GM23338 (cell line): Measurements from ENCODE around the gene PANK3. TPM values are rescaled to one million over a fixed set of nuclear protein-coding genes. Genes with fewer than 3 reads are reported as not detected.
"Not testable (repeated sequence)": the region's sequence is repeated elsewhere in the genome, so short reads cannot be mapped to it uniquely, and the experiment has no call there.

ENCODE experiments used
- ATAC-seq: fragments of 200-7000 bp; cut with Tn5 transposase; 3 replicates; pipeline ENCODE4 v1.9.1; 2020
- DNase-seq: peaks from one replicate; pipeline ENCODE4 v3.0.0-alpha.2; 2015; ENCODE audit warnings: low spot score
- H2AFZ ChIP-seq: fragments of 200-600 bp; sonication (generic); 2 replicates; pipeline ENCODE4 v1.8.0; 2016; ENCODE audit warnings: antibody characterized with exemption, mild to moderate bottlenecking, moderate library complexity
- H3F3A ChIP-seq: fragments of 200-600 bp; sonication (generic); replicated peaks from 2 replicates; pipeline ENCODE4 v1.8.0; 2017; ENCODE audit warnings: antibody characterized with exemption, mixed run types, low read depth
- H3K27ac ChIP-seq: fragments of 200-600 bp; sonication (generic); 2 replicates; pipeline ENCODE4 v1.6.1; 2016; ENCODE audit warnings: low read depth
- H3K27me3 ChIP-seq: fragments of 200-600 bp; sonication (generic); 2 replicates; pipeline ENCODE4 v1.8.0; 2016; ENCODE audit warnings: mild to moderate bottlenecking, mixed run types, moderate library complexity; ENCODE audit not compliant: insufficient read depth
- H3K36me3 ChIP-seq: fragments of 200-600 bp; sonication (generic); 2 replicates; pipeline ENCODE4 v1.8.0; 2016; ENCODE audit warnings: mild to moderate bottlenecking; ENCODE audit not compliant: insufficient read depth
- H3K4me1 ChIP-seq: fragments of 200-600 bp; sonication (generic); 2 replicates; pipeline ENCODE4 v1.8.0; 2016; ENCODE audit warnings: mild to moderate bottlenecking, moderate library complexity; ENCODE audit not compliant: insufficient read depth
- H3K4me2 ChIP-seq: fragments of 200-600 bp; sonication (generic); 2 replicates; pipeline ENCODE4 v1.7.1; 2017; ENCODE audit warnings: mixed run types
- H3K4me3 ChIP-seq: fragments of 200-600 bp; sonication (generic); 2 replicates; pipeline ENCODE4 v1.6.1; 2016; ENCODE audit warnings: mixed run types
- H3K79me2 ChIP-seq: fragments of 200-600 bp; sonication (generic); replicated peaks from 2 replicates; pipeline ENCODE4 v1.8.0; 2017; ENCODE audit warnings: mild to moderate bottlenecking; ENCODE audit not compliant: insufficient read depth
- H3K9me2 ChIP-seq: fragments of 200-600 bp; sonication (generic); 2 replicates; pipeline ENCODE4 v1.8.0; 2017; ENCODE audit not compliant: insufficient read depth
- H4K20me1 ChIP-seq: fragments of 200-600 bp; sonication (generic); replicated peaks from 2 replicates; pipeline ENCODE4 v1.8.0; 2017; ENCODE audit warnings: mild to moderate bottlenecking; ENCODE audit not compliant: insufficient read depth
- H3K27ac Mint-ChIP-seq: 2 replicates; pipeline ENCODE4 v1.8.0; 2020; ENCODE audit warnings: inconsistent platforms, mild to moderate bottlenecking, moderate library complexity, mixed read lengths
- H3K27me3 Mint-ChIP-seq: 3 replicates; pipeline ENCODE4 v1.8.0; 2022; ENCODE audit warnings: low read depth, mild to moderate bottlenecking, moderate library complexity, mixed read lengths, inconsistent platforms; ENCODE audit not compliant: insufficient read depth, poor library complexity
- H3K36me3 Mint-ChIP-seq: 3 replicates; pipeline ENCODE4 v1.8.0; 2021; ENCODE audit warnings: low read depth, mild to moderate bottlenecking, inconsistent platforms, moderate library complexity, mixed read lengths
- H3K4me1 Mint-ChIP-seq: 3 replicates; pipeline ENCODE4 v1.8.0; 2020; ENCODE audit warnings: mild to moderate bottlenecking, inconsistent platforms, mixed read lengths
- H3K4me3 Mint-ChIP-seq: 3 replicates; pipeline ENCODE4 v1.8.0; 2021; ENCODE audit warnings: moderate library complexity, mild to moderate bottlenecking, inconsistent platforms, mixed read lengths
- H3K9me3 Mint-ChIP-seq: 3 replicates; pipeline ENCODE4 v1.8.0; 2020; ENCODE audit warnings: moderate library complexity, mild to moderate bottlenecking, inconsistent platforms, mixed read lengths
- CTCF ChIP-seq, 2 experiments: fragments of 200-600 bp in 1 of 2; sonication (generic) in 1 of 2; conservative IDR thresholded peaks; 2 replicates each; pipeline versions ENCODE4 v1.5.1 to v1.6.1; 2016 to 2017; ENCODE audit warnings: antibody characterized with exemption in 2 of 2, low read depth in 2 of 2, mild to moderate bottlenecking in 2 of 2, moderate library complexity in 1 of 2
- ETS1 ChIP-seq: IDR thresholded peaks from 2 replicates; pipeline ENCODE4 v1.6.1; 2016; ENCODE audit warnings: antibody characterized with exemption
- EZH2 ChIP-seq: fragments of 200-600 bp; sonication (generic); IDR thresholded peaks from one replicate; pipeline ENCODE4 v1.8.0; 2017; ENCODE audit warnings: antibody characterized with exemption, mild to moderate bottlenecking, low read depth; ENCODE audit not compliant: unreplicated experiment
- JUNB ChIP-seq: IDR thresholded peaks from one replicate; pipeline ENCODE4 v1.6.1; 2016; ENCODE audit warnings: antibody characterized with exemption; ENCODE audit not compliant: unreplicated experiment
- NANOG ChIP-seq: IDR thresholded peaks from 2 replicates; pipeline ENCODE4 v1.6.1; 2016; ENCODE audit warnings: antibody characterized with exemption, borderline replicate concordance
- POLR2AphosphoS5 ChIP-seq: IDR thresholded peaks from 2 replicates; pipeline ENCODE4 v1.6.1; 2016; ENCODE audit warnings: antibody characterized with exemption, low read depth
- REST ChIP-seq: IDR thresholded peaks from one replicate; pipeline ENCODE4 v1.6.1; 2018; ENCODE audit warnings: antibody characterized with exemption; ENCODE audit not compliant: unreplicated experiment
- ZNF114 ChIP-seq: fragments of 250-450 bp; sonication (Bioruptor Pico); IDR thresholded peaks from 2 replicates; pipeline ENCODE4 v1.5.0; 2020; ENCODE audit warnings: mild to moderate bottlenecking, moderate library complexity
- ZNF331 ChIP-seq: fragments of 250-450 bp; sonication (Bioruptor Pico); IDR thresholded peaks from 2 replicates; pipeline ENCODE4 v1.5.0; 2020; ENCODE audit warnings: low read depth, mild to moderate bottlenecking, moderate library complexity
- polyA plus RNA-seq: library from polyadenylated mRNA; unstranded; fragments of >200 nt; fragmentation: Nextera tagmentation; extraction: Ambion mirVana; gene quantifications from 2 replicates; pipeline ENCODE4 v1.2.1, GENCODE V29; 2016
- total RNA-seq: library from RNA; depleted of rRNA; stranded (reverse); fragments of >200 nt; shearing (Covaris generic); gene quantifications from 2 replicates; pipeline ENCODE4 v1.2.3, GENCODE V29; 2014

PANK3 gene
- total and polyA plus RNA-seq, 2 experiments from 2014 or later = 17.0 to 91.6 TPM

GRCh38 chr5:168580814-168581469 is 1.8 kb upstream of the PANK3 start:
- H3K4me3 ChIP-seq, H3K27me3 ChIP-seq, ATAC-seq, H3F3A ChIP-seq, H3K36me3 ChIP-seq, H2AFZ ChIP-seq, H3K27ac Mint-ChIP-seq, H3K9me3 Mint-ChIP-seq, H3K4me3 Mint-ChIP-seq, H3K27me3 Mint-ChIP-seq, H3K27ac ChIP-seq, H3K9me2 ChIP-seq, DNase-seq: not testable (repeated sequence)
- Histone ChIP-seq H3K79me2 (peaks cover 31% of the 10 kb centered on the region), H4K20me1 (peaks cover 25% of the 10 kb centered on the region), H3K4me2 (peak overlapping the region; percentile 74), H3K4me1 (peaks cover 27% of the 10 kb centered on the region)
- Mint-ChIP-seq H3K4me1 (peaks cover 27% of the 10 kb centered on the region; the same call in 2 of the 3 replicates), H3K36me3 (peaks cover 12% of the 10 kb centered on the region; the same call in 2 of the 3 replicates)

GRCh38 chr5:168580227-168580508 is 1.0 kb upstream of the PANK3 start:
- H2AFZ ChIP-seq = no peak overlapping the region
- H3K4me1 ChIP-seq = peaks cover 34% of the 10 kb centered on the region
- ATAC-seq (no peak), DNase-seq (no peak)
- Mint-ChIP-seq H3K9me3 (peaks cover 3% of the 10 kb centered on the region; the same call in 1 of the 3 replicates), H3K27me3 (peaks cover 4% of the 10 kb centered on the region), H3K27ac (peak overlapping the region; percentile 99), H3K4me1 (peaks cover 35% of the 10 kb centered on the region; the same call in 2 of the 3 replicates), H3K36me3 (peaks cover 14% of the 10 kb centered on the region; the same call in 2 of the 3 replicates), H3K4me3 (peak overlapping the region; percentile 84)
- no peaks in the 10 kb centered on the region for H3F3A ChIP-seq
- H3K27me3 ChIP-seq = no peaks in the 10 kb centered on the region
- H3K36me3 ChIP-seq = no peaks in the 10 kb centered on the region
- peak overlapping the region; percentile 90 for H3K27ac ChIP-seq
- H4K20me1 ChIP-seq = peaks cover 29% of the 10 kb centered on the region
- peak overlapping the region; percentile 74 for H3K4me2 ChIP-seq
- peaks cover 8% of the 10 kb centered on the region for H3K9me2 ChIP-seq
- H3K79me2 ChIP-seq = peaks cover 38% of the 10 kb centered on the region
- peak overlapping the region; percentile 47 for H3K4me3 ChIP-seq
- TF ChIP-seq CTCF (conservative IDR thresholded peaks at IDR 0.05; ENCODE audit: low read depth in 2 of 2) (no peak), POLR2AphosphoS5 (no peak)

- DNase-seq (peak; percentile 99), ATAC-seq (peak; percentile 98)
- Histone ChIP-seq H4K20me1 (peaks cover 34% of the 10 kb centered on the region), H3K36me3 (no peaks in the 10 kb centered on the region; the same call in 1 of the 2 replicates), H3K9me2 (peaks cover 8% of the 10 kb centered on the region), H3K4me3 (peak overlapping the region; percentile 93), H3K4me2 (peak overlapping the region; percentile 88), H3K27ac (peak overlapping the region; percentile 90), H3K4me1 (peaks cover 37% of the 10 kb centered on the region), H3K79me2 (peaks cover 43% of the 10 kb centered on the region), H3K27me3 (no peaks in the 10 kb centered on the region), H2AFZ (no peak overlapping the region), H3F3A (no peaks in the 10 kb centered on the region)
- H3K9me3 Mint-ChIP-seq = peaks cover 3% of the 10 kb centered on the region; the same call in 1 of the 3 replicates
- peak overlapping the region; percentile 99 for H3K27ac Mint-ChIP-seq
- H3K27me3 Mint-ChIP-seq = peaks cover 4% of the 10 kb centered on the region
- peaks cover 17% of the 10 kb centered on the region; the same call in 2 of the 3 replicates for H3K36me3 Mint-ChIP-seq
- H3K4me3 Mint-ChIP-seq = peak overlapping the region; percentile 84
- peaks cover 37% of the 10 kb centered on the region; the same call in 2 of the 3 replicates for H3K4me1 Mint-ChIP-seq
- TF ChIP-seq NANOG (no peak), ETS1 (peak; percentile 98), REST (no peak), POLR2AphosphoS5 (peak; percentile 99), ZNF114 (CRISPR knock-in tag) (no peak), JUNB (no peak), EZH2 (no peak), ZNF331 (CRISPR knock-in tag) (no peak)
These were observed 489 bp upstream of the PANK3 start for GRCh38 chr5:168579488-168580226.
